Measurements from ENCODE around the gene TMEM121B. TPM values are rescaled to one million over a fixed set of nuclear protein-coding genes. Genes with fewer than 3 reads are reported as not detected.

Gene TMEM121B
- total RNA-seq, 1 donor from 2014 or later, result 44.1 TPM

DNA sequence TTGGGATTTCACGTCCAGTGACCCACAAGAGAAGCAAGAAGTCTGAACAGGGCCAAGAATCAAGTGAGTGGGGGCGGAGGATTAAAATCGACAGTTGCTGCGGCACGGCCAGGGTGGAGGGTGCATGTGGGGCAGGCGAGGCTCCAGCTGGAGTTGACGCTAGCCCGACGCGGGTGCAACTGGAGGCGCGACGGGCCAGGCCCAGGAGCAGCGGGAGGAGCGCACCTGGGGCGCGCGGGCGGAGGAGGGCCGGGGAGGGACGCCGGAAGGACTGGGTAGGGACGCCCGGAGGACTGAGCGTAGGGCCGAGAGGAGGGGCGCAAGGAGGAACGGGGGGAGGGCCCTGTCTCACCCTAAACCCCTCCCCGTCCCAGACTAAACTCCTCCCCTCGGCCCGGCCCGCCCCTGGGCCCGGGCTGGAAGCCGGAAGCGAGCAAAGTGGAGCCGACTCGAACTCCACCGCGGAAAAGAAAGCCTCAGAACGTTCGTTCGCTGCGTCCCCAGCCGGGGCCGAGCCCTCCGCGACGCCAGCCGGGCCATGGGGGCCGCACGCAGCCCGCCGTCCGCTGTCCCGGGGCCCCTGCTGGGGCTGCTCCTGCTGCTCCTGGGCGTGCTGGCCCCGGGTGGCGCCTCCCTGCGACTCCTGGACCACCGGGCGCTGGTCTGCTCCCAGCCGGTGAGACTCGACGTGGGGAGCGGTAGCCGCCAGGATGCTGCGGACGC is 36.4 kb downstream of the TMEM121B start, which contains the start of gene IL17RA:
IL17RA (plus strand) TSS at position 447 of the 723 bp plus-strand sequence; CDS start at position 539, 92 bp downstream.
- peaks cover 2% of the 10 kb centered on the region for H3K9me3 Mint-ChIP-seq (ENCODE audit: unreplicated experiment)
- peaks cover 15% of the 10 kb centered on the region for H3K27me3 Mint-ChIP-seq (ENCODE audit: unreplicated experiment)
- peaks cover 4% of the 10 kb centered on the region for H3K4me1 Mint-ChIP-seq (ENCODE audit: low read depth, unreplicated experiment)
- H3K4me3 Mint-ChIP-seq (ENCODE audit: unreplicated experiment), result peak within 1 kb of the TSS; percentile 90
- no peak within 1 kb of the TSS for H3K27ac Mint-ChIP-seq (ENCODE audit: unreplicated experiment)
- peak; percentile 87 for DNase-seq
- H3K36me3 Mint-ChIP-seq (ENCODE audit: unreplicated experiment), result no peaks in the 10 kb centered on the region
- TF ChIP-seq CTCF (IDR thresholded peaks at IDR 0.05; ENCODE audit: partially characterized antibody, unreplicated experiment), result no peak

DNA sequence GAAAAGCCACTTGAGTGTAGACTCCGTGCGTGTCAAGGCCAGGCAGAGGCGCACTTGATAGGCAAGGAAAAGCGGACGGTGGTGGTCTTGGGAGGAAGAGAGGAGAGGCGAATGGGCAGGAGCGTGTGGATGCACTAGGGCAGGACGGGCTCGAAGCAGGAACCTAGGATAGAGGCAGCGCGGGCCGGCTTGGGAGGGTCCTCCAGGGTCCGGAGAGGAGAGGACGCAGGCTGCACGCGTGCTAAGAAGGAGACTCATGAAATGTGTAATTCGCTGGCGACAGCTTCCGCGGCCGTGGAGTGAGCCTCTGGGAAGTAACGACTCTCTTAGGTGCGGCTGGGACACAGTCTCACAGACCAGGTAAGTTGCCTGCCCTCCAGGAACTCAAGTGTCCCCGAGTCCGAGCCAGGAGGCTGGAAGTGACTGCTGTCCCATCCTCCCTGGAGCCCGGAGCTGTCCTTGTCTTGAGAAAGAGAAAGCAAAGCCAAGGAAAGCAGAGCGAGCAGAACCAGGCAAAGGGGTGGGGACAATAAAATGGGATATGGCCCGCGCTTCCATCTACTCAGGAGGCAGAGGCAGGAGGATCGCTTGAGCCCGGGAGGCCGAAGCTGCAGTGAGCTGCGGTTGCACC is 37.2 kb downstream of the TMEM121B start:
- H3K27ac Mint-ChIP-seq (ENCODE audit: unreplicated experiment), result no peak overlapping the region
- H3K4me1 Mint-ChIP-seq (ENCODE audit: low read depth, unreplicated experiment), result peaks cover 4% of the 10 kb centered on the region
- no peak for TF ChIP-seq CTCF (IDR thresholded peaks at IDR 0.05; ENCODE audit: partially characterized antibody, unreplicated experiment)
- DNase-seq, result no peak
- H3K27me3 Mint-ChIP-seq (ENCODE audit: unreplicated experiment), result peaks cover 14% of the 10 kb centered on the region
- no peaks in the 10 kb centered on the region for H3K36me3 Mint-ChIP-seq (ENCODE audit: unreplicated experiment)
- peak overlapping the region; percentile 81 for H3K4me3 Mint-ChIP-seq (ENCODE audit: unreplicated experiment)
- H3K9me3 Mint-ChIP-seq (ENCODE audit: unreplicated experiment), result peaks cover 2% of the 10 kb centered on the region

- Mint-ChIP-seq H3K27me3 (ENCODE audit: unreplicated experiment) (peaks cover 14% of the 10 kb centered on the region), H3K27ac (ENCODE audit: unreplicated experiment) (no peak overlapping the region), H3K36me3 (ENCODE audit: unreplicated experiment) (no peaks in the 10 kb centered on the region), H3K9me3 (ENCODE audit: unreplicated experiment) (peaks cover 2% of the 10 kb centered on the region), H3K4me3 (ENCODE audit: unreplicated experiment) (peak overlapping the region; percentile 72), H3K4me1 (ENCODE audit: low read depth, unreplicated experiment) (peaks cover 4% of the 10 kb centered on the region)
- no peak for DNase-seq
- TF ChIP-seq CTCF (IDR thresholded peaks at IDR 0.05; ENCODE audit: partially characterized antibody, unreplicated experiment), result no peak
Observed at GRCh38 chr22:17083255-17083654, 37.9 kb downstream of the TMEM121B start.

DNA sequence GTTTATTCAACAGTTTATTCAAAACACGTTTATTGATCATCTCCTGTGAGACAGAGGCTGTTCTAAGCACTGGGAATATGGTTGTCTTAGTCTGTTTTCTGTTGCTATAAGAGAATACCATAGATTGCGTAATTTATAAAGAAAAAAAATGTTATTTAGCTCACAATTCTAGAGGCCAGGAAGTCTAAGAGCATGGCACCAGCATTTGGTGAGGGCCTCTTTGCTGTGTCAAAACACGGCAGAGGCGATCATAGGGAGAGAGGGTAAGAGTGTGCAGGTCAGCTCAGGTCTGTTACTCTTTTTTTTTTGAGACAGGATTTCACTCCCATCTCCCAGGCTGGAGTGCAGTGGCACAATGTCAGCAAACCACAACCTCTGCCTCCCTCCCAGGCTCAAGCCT is 41.6 kb downstream of the TMEM121B start:
- H3K27ac Mint-ChIP-seq (ENCODE audit: unreplicated experiment), result no peak overlapping the region
- H3K4me1 Mint-ChIP-seq (ENCODE audit: low read depth, unreplicated experiment), result no peaks in the 10 kb centered on the region
- H3K9me3 Mint-ChIP-seq (ENCODE audit: unreplicated experiment), result peaks cover 4% of the 10 kb centered on the region
- no peak for DNase-seq
- H3K36me3 Mint-ChIP-seq (ENCODE audit: unreplicated experiment), result no peaks in the 10 kb centered on the region
- TF ChIP-seq CTCF (IDR thresholded peaks at IDR 0.05; ENCODE audit: partially characterized antibody, unreplicated experiment), result no peak
- H3K27me3 Mint-ChIP-seq (ENCODE audit: unreplicated experiment), result peaks cover 13% of the 10 kb centered on the region
- no peak overlapping the region for H3K4me3 Mint-ChIP-seq (ENCODE audit: unreplicated experiment)

DNA sequence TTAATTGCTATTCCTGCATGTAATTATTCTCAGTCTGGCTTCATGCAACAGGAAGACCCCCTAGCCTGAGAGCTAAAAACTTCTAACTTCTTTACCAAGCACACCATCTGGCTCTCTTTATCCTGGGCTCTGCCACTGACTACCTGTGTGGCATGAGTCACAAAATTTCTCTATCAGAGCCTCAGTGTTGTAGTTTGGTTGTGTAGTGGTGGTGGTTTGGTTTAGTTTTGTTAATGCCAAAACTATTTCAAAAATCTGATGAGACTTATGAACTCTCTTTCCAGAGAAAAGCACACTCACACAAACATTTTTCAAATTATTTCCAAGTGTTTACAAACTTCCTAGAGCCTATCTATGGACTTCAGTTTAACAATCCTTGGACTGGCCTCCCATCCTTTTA is 43.9 kb downstream of the TMEM121B start:
- H3K9me3 Mint-ChIP-seq (ENCODE audit: unreplicated experiment), result peaks cover 1% of the 10 kb centered on the region
- H3K27me3 Mint-ChIP-seq (ENCODE audit: unreplicated experiment), result peaks cover 7% of the 10 kb centered on the region
- DNase-seq, result no peak
- no peaks in the 10 kb centered on the region for H3K36me3 Mint-ChIP-seq (ENCODE audit: unreplicated experiment)
- TF ChIP-seq CTCF (IDR thresholded peaks at IDR 0.05; ENCODE audit: partially characterized antibody, unreplicated experiment), result no peak
- no peak overlapping the region for H3K4me3 Mint-ChIP-seq (ENCODE audit: unreplicated experiment)
- no peak overlapping the region for H3K27ac Mint-ChIP-seq (ENCODE audit: unreplicated experiment)
- H3K4me1 Mint-ChIP-seq (ENCODE audit: low read depth, unreplicated experiment), result no peaks in the 10 kb centered on the region

Measured in glutamatergic neuron (in vitro differentiated cells).